OCI-LY3 (cell line): ENCODE results near the gene SPOCK1.

Experiments used
- H2AFZ ChIP-seq: fragments of 200-600, 300-600 bp; shearing (Covaris generic); 2 replicates; pipeline ENCODE4 v1.6.0; 2014; ENCODE audit warnings: antibody characterized with exemption, low read depth, low read length
- H3K27ac ChIP-seq: fragments of 200-600, 300-600 bp; sonication (generic); 2 replicates; pipeline ENCODE4 v1.5.1; 2014; ENCODE audit warnings: mild to moderate bottlenecking, low read length, moderate library complexity, mixed read lengths
- H3K27me3 ChIP-seq: fragments of 200-600, 300-600 bp; sonication (generic); 2 replicates; pipeline ENCODE4 v1.6.1; 2014; ENCODE audit warnings: low read depth, low read length, mixed read lengths
- H3K36me3 ChIP-seq: fragments of 200-600, 300-600 bp; sonication (generic); replicated peaks from 2 replicates; pipeline ENCODE3; 2014; ENCODE audit warnings: low read depth, low read length, mixed read lengths
- H3K4me1 ChIP-seq: fragments of 300-600, 200-600 bp; sonication (generic); 2 replicates; pipeline ENCODE4 v1.6.1; 2014; ENCODE audit warnings: low read length, mixed read lengths
- H3K4me2 ChIP-seq: fragments of 200-600, 300-600 bp; sonication (generic); 2 replicates; pipeline ENCODE4 v1.6.1; 2014; ENCODE audit warnings: low read length, mixed read lengths
- H3K4me3 ChIP-seq: fragments of 300-600, 200-600 bp; sonication (generic); 2 replicates; pipeline ENCODE4 v1.5.1; 2014; ENCODE audit warnings: antibody characterized with exemption, mild to moderate bottlenecking, low read length, moderate library complexity
- H3K79me2 ChIP-seq: fragments of 300-600, 200-600 bp; shearing (Covaris generic); 2 replicates; pipeline ENCODE4 v1.6.1; 2014; ENCODE audit warnings: mild to moderate bottlenecking, low read length, mixed read lengths
- H3K9ac ChIP-seq: fragments of 300-600, 200-600 bp; shearing (Covaris generic); 2 replicates; pipeline ENCODE4 v1.6.0; 2014; ENCODE audit warnings: mild to moderate bottlenecking, low read length, moderate library complexity
- H3K9me3 ChIP-seq: fragments of 200-600, 300-600 bp; shearing (Covaris generic); 2 replicates; pipeline ENCODE4 v1.6.1; 2014; ENCODE audit warnings: low read length, mixed read lengths; ENCODE audit not compliant: insufficient read depth
- H4K20me1 ChIP-seq: fragments of 200-600, 300-600 bp; sonication (generic); 2 replicates; pipeline ENCODE4 v1.6.1; 2016; ENCODE audit warnings: low read length, mixed read lengths; ENCODE audit not compliant: insufficient read depth
- CTCF ChIP-seq: fragments of 200-600, 300-600 bp; sonication (generic); IDR thresholded peaks from 2 replicates; pipeline ENCODE4 v1.5.1; 2014; ENCODE audit warnings: antibody characterized with exemption, low read length, low read depth
- EZH2phosphoT487 ChIP-seq: fragments of 200-600 bp; shearing (Covaris generic); IDR thresholded peaks from 2 replicates; pipeline ENCODE4 v1.6.1; 2018; ENCODE audit warnings: antibody characterized with exemption, mixed run types, low read depth

Gene SPOCK1

GRCh38 chr5:137152616-137153015 lies 346.5 kb downstream of the SPOCK1 start:
- Histone ChIP-seq H3K27me3 (no peaks in the 10 kb centered on the region), H2AFZ (no peak overlapping the region), H3K79me2 (no peaks in the 10 kb centered on the region), H3K27ac (no peak overlapping the region), H3K4me2 (no peak overlapping the region), H3K36me3 (no peaks in the 10 kb centered on the region), H4K20me1 (no peaks in the 10 kb centered on the region), H3K9me3 (no peaks in the 10 kb centered on the region), H3K4me3 (no peak overlapping the region), H3K4me1 (no peaks in the 10 kb centered on the region), H3K9ac (no peak overlapping the region)
- TF ChIP-seq EZH2phosphoT487, result no peak
- TF ChIP-seq CTCF, result no peak

GRCh38 chr5:137148655-137149054 lies 350.5 kb downstream of the SPOCK1 start:
- H3K9ac ChIP-seq, result no peak overlapping the region
- TF ChIP-seq EZH2phosphoT487 (no peak), CTCF (no peak)
- H3K27me3 ChIP-seq, result no peaks in the 10 kb centered on the region; the same call in 1 of the 2 replicates
- H3K36me3 ChIP-seq, result no peaks in the 10 kb centered on the region
- H3K4me3 ChIP-seq, result no peak overlapping the region
- no peaks in the 10 kb centered on the region for H3K79me2 ChIP-seq
- H3K4me2 ChIP-seq, result no peak overlapping the region
- no peaks in the 10 kb centered on the region for H4K20me1 ChIP-seq
- H2AFZ ChIP-seq, result no peak overlapping the region
- no peaks in the 10 kb centered on the region for H3K9me3 ChIP-seq
- no peaks in the 10 kb centered on the region for H3K4me1 ChIP-seq
- no peak overlapping the region for H3K27ac ChIP-seq

GRCh38 chr5:137148159-137148558 lies 351.0 kb downstream of the SPOCK1 start:
- no peak overlapping the region for H3K4me2 ChIP-seq
- H2AFZ ChIP-seq, result no peak overlapping the region
- TF ChIP-seq EZH2phosphoT487, result no peak
- TF ChIP-seq CTCF, result no peak
- H4K20me1 ChIP-seq, result no peaks in the 10 kb centered on the region
- H3K27ac ChIP-seq, result no peak overlapping the region
- peaks cover 1% of the 10 kb centered on the region for H3K27me3 ChIP-seq
- no peaks in the 10 kb centered on the region for H3K36me3 ChIP-seq
- no peaks in the 10 kb centered on the region for H3K4me1 ChIP-seq
- no peaks in the 10 kb centered on the region for H3K79me2 ChIP-seq
- no peaks in the 10 kb centered on the region for H3K9me3 ChIP-seq
- H3K9ac ChIP-seq, result no peak overlapping the region
- no peak overlapping the region for H3K4me3 ChIP-seq

- H3K27ac ChIP-seq, result no peak overlapping the region
- no peaks in the 10 kb centered on the region for H3K4me1 ChIP-seq
- no peak overlapping the region for H3K4me2 ChIP-seq
- H4K20me1 ChIP-seq, result no peaks in the 10 kb centered on the region
- H3K9ac ChIP-seq, result no peak overlapping the region
- TF ChIP-seq CTCF (no peak), EZH2phosphoT487 (no peak)
- no peaks in the 10 kb centered on the region for H3K79me2 ChIP-seq
- no peak overlapping the region for H2AFZ ChIP-seq
- peaks cover 6% of the 10 kb centered on the region for H3K27me3 ChIP-seq
- no peak overlapping the region for H3K4me3 ChIP-seq
- H3K36me3 ChIP-seq, result no peaks in the 10 kb centered on the region
- H3K9me3 ChIP-seq, result no peaks in the 10 kb centered on the region
These were observed 351.8 kb downstream of the SPOCK1 start for GRCh38 chr5:137147346-137147745.
